ENCODE results near the gene PIK3CA.

GRCh38 chr3:179105881-179106280, 42.3 kb upstream of the PIK3CA start:
- TF ChIP-seq CTCF (IDR thresholded peaks at IDR 0.05): no peak
- TF ChIP-seq POLR2A (IDR thresholded peaks at IDR 0.05): no peak

All from uterus (tissue), 2 donors.